ENCODE measurements around the gene OLFML2B.

DNA sequence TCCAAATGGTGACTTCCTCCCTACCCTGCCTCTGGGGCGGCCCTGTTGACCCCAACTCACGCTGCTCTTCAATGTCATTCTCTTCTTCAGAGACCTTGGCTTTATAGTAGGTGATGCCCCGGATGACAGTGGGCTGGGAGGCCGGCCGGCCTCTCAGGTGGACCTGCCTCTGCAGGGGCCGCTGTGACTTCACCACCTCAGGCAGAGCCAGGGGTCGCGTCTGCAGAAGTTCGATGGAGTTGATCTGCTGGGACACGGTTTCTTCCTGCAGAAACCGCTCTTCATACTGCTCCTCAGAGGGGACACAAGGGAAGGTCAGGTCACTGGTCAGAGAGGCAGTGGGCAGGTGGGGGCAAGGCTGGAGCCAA, 23.6 kb downstream of the OLFML2B start:
- TF ChIP-seq, protein P1, sequence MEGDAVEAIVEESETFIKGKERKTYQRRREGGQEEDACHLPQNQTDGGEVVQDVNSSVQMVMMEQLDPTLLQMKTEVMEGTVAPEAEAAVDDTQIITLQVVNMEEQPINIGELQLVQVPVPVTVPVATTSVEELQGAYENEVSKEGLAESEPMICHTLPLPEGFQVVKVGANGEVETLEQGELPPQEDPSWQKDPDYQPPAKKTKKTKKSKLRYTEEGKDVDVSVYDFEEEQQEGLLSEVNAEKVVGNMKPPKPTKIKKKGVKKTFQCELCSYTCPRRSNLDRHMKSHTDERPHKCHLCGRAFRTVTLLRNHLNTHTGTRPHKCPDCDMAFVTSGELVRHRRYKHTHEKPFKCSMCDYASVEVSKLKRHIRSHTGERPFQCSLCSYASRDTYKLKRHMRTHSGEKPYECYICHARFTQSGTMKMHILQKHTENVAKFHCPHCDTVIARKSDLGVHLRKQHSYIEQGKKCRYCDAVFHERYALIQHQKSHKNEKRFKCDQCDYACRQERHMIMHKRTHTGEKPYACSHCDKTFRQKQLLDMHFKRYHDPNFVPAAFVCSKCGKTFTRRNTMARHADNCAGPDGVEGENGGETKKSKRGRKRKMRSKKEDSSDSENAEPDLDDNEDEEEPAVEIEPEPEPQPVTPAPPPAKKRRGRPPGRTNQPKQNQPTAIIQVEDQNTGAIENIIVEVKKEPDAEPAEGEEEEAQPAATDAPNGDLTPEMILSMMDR (conservative IDR thresholded peaks at IDR 0.05; ENCODE audit: low read length): no peak
- no peak for TF ChIP-seq EZH2phosphoT487 (IDR thresholded peaks at IDR 0.05; ENCODE audit: borderline replicate concordance)

All from Loucy (cell line).